M059J (cell line): Measurements from ENCODE around the gene ENTPD7. TPM values are rescaled to one million over a fixed set of nuclear protein-coding genes. Genes with fewer than 3 reads are reported as not detected.
"Not testable (repeated sequence)": the region's sequence is repeated elsewhere in the genome, so short reads cannot be mapped to it uniquely, and the experiment has no call there.

Source experiments
- DNase-seq: peaks from one replicate; pipeline ENCODE4 v3.0.0-alpha.2; 2012; ENCODE audit warnings: low read depth
- total RNA-seq: library from RNA; depleted of rRNA; stranded (reverse); fragments of >200 nt; shearing (Covaris generic); gene quantifications from 2 replicates; pipeline ENCODE4 v1.2.3, GENCODE V29; 2014; rRNA removed

ENTPD7 gene, protein sequence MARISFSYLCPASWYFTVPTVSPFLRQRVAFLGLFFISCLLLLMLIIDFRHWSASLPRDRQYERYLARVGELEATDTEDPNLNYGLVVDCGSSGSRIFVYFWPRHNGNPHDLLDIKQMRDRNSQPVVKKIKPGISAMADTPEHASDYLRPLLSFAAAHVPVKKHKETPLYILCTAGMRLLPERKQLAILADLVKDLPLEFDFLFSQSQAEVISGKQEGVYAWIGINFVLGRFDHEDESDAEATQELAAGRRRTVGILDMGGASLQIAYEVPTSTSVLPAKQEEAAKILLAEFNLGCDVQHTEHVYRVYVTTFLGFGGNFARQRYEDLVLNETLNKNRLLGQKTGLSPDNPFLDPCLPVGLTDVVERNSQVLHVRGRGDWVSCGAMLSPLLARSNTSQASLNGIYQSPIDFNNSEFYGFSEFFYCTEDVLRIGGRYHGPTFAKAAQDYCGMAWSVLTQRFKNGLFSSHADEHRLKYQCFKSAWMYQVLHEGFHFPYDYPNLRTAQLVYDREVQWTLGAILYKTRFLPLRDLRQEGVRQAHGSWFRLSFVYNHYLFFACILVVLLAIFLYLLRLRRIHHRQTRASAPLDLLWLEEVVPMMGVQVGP
- total RNA-seq = 10.0 and 17.4 TPM in 2 replicates

DNA sequence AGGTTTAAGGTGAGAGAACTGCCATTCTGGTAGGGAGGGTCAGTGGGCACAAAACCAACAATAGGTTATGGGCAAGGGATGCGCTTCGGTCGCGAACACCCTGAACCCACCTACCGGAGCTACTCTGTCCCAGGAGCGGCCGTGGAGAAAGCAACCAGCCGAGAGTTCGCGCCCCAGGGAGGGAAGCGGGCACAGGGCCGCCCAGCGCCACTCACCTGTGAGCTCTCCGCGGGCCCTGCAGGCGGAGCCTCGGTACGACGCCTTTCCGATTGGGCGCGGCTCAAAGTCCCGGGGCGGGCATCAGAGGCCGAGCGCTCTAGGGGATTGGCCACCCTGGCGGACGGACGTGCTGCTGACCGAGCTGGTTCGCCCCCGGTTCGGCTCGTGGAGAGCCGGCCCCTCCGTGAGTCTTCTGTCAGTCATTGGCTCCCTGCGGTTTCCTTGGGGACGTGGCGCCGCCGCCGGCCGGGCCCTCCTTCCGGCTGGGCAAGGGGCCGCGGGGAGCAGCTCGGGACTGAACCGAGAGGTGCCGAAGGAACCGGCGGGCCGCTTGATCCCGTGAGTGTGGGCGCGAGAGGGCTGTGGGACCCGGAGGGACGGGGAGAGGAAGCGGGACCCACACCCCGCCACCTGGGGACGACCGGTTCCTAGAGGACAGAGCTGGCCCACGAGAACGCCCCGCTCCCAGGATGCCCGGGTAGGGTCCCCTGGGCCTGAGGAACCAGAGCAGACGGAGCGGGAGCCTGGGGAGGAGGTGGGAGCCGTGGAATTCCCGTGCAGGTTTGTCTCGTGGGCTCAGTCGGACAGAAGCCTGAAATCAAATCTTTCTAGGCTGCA is at the start of gene ENTPD7:
ENTPD7 (plus strand) TSS at position 479 of the 837 bp plus-strand sequence. CDS start 448 bp downstream, outside the sequence.
- DNase-seq = peak; percentile 97

DNA sequence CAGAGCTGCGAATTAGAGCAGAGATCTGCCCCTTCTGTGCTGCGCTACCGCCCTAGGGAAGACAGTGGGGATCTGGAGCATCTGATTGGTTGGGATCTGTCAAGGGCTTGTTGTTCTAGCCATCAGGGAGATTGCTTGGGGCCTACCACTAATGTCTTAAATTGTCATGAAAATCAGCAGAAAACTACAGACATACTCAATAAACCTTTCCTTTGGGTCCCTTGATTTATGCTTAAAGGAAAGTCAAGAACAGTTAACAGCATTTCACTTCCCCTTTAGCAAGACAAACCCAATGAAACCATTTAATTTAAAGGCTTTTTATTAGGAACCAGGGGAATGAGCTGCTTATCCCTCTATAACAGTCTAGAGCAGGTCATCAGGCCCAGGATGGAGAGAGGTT is 49.1 kb upstream of the ENTPD7 start:
- no peak for DNase-seq

DNA sequence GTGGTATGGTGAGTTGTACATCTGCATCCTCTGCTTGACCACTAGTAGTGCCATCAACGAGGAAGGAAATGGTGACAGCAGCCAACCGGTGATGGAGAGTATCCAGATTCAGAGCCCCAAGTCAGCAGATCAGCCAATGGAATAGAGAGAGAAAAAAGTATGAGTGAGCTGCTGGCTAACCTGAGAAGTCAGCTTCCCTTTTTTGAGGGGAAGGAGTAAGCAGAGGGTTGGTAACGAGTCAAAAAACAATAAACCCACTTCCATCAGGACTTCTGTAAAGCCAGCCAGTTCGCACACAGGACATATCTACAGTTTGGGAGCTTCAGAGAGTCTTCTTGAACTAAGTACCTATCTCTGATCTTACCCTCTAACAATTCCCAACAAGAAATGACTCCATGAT is 48.0 kb upstream of the ENTPD7 start:
- DNase-seq = no peak

DNA sequence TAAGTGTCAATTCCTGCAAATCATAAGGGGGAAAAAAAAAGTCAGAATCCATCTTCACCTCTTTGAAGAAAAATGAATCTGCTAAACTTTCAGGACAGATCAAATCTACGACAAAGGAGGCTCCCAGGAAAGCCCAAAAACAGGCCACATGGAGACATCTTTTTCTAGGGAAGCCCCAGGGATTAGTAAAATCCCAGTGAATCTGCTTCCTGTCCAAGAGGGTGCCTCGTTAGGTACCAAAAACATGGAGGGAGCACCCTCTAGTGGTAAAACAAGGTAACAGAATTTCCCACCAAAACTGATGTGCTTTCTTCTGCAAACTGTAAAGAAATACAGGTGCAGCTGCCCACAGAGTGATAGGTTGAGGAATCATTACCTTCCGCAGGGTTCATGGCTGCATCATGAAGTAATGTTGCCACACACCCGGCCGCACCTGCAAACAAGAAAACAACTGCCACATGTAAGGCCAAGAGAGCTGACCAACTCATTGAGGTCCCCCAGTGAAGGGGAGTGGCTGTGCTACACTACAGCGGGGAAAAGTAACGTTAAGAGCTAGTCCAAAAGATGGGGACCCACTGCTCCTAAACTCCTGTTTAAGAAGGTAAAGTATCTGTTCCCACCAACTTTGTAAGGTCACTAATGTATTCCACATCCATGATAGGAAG is 47.0 kb upstream of the ENTPD7 start:
- DNase-seq = peak; percentile 65

DNA sequence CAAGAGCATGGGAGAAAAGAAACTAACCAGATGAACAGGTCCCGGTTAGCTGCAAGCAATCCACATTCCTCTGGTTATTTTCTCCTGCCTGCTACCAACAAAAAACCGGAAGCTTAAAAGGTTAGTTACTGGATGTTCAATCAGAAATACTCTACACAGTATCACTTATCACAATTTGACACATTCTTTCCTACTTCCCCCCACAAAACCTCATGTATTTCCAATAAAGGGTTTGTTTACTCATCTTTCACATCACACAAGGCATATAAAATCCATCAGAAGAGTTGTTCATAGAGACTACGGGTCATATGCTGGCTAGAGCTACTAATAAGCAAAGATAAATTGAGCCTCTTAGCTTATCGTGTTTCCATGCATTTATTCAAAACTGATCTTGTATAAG is 43.9 kb upstream of the ENTPD7 start:
- no peak for DNase-seq

DNA sequence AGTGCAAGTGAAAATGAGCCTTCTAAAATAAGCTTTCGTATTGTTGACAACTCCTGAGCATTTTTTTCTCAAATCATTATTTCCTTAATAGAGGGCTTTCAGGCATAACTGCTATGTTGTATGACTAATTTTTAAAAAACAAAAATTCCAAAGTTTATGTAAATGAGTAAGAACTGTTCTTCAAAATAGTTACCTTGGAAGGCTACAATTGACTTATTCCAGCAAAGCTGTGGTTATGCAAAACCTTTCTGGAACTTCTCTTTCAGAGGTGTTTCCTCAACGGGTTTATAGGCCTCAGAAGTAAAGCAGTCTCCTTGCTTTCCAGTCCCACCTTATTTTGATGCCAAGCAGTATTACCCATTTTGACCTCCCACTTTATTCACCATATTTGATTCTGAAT is 41.6 kb upstream of the ENTPD7 start:
- DNase-seq = no peak

DNA sequence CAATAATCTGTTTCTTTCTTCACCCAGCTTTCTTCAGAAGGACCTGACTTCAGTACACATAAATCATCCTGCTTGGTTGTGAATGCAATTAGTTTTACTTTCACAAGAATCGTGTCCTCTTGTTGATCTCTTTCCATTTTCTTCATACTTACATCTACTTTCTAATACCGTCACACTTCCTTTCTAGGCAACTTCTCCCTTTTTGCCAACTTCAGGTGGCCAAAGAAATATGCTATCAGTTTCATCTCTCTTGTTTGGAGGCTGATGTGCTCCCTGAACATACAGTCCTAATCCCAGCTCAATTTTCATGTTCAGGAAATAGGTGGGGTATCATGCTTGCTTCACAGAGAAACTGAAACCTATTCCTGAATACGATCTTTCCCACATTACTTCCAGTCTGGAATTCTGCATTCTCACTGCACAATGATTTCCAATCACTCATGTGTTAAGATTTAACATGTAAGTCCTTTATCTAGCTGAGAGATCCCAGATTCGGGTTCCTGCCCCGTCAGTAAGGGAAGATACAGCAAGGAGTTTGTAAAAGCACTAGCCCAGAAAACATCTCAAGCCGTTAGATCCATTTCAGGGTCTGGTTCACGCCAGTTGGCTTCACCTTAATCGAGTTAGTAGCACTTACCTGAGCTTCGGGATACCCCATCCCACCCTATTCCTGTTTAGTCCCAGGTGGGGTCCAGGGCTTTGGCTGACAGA is 40.1 kb upstream of the ENTPD7 start:
- DNase-seq = peak; percentile 50

DNA sequence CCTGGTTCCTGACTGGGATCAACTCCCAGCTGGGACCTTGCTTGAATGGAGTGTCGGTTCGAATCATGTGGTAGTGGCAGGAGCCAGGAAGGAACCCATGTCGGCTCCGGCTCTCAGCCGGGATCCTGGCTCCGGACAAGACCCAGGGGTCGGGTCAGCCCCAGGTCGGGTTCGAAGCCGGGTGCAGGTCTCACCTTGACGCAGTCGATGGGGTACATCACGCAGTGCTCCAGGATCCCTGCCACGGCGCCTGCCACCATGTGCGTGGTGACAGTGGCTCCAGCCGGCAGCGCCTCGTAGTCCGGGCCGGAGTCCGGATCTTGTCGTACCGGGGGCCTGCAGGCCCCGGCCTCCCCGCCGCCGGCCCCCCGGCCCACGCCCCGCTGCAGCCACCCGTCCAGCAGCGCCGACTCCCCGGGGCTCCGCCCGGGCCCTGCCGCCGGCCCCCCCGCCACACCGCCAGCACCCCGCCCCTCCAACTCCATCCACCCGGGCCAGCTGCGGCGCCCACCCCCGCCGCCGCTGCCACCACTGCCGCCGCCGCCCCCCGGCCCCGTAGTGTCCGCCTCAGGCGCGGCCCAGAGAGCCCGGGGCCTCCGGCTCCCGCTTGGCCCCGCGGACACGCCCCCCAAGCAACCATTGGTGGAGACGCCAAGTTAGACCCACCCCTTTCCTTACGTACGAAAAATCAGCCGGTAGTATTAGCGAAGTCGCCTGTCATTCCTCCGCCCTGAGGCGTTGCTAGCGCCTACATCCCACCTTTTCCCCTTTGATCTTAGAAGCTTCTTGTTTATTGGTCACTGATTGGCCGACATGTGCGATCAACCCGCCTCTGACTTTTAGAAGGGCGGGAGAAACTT is 39.2 kb upstream of the ENTPD7 start, which contains the start of gene SLC25A28:
SLC25A28 (minus strand) TSS at position 589 of the 860 bp plus-strand sequence; CDS start at position 485, 104 bp downstream.
- DNase-seq = no peak

DNA sequence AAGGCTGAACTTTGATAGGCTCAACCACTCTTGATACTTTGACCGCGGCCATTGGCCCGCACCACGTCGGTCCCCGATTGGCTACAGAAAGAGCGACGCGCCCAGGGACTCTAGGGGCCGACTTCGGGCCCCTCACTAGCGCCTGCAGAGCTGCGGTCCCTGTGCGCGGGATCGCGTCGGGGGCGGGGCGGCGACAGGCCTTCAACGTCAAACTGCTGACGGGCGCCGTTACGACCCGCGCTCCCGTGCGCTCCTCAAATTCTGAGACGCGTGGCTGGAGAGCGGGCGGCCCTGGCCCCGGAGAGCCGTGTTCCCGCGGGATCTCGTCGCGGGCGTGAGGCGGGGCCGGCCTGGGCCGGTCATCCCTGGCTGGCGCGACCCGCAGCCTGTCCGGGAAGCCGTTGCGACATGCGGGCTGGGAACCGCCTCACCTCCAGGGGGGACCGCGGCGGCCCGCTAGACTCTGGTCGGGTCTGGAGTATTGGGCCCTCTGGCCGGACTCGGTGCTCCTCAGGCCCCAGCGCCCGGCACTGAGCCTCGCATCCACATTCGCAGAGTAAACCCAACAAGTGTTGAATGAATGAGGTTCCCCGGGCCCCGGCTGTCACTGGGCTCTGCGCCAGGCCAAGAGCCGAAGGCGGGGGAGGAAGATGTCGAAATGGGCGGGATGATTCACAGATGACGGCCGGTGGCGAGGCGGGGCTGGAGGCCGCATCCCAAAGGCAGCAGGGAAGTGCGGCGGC is 38.4 kb upstream of the ENTPD7 start:
- DNase-seq = peak; percentile 100

DNA sequence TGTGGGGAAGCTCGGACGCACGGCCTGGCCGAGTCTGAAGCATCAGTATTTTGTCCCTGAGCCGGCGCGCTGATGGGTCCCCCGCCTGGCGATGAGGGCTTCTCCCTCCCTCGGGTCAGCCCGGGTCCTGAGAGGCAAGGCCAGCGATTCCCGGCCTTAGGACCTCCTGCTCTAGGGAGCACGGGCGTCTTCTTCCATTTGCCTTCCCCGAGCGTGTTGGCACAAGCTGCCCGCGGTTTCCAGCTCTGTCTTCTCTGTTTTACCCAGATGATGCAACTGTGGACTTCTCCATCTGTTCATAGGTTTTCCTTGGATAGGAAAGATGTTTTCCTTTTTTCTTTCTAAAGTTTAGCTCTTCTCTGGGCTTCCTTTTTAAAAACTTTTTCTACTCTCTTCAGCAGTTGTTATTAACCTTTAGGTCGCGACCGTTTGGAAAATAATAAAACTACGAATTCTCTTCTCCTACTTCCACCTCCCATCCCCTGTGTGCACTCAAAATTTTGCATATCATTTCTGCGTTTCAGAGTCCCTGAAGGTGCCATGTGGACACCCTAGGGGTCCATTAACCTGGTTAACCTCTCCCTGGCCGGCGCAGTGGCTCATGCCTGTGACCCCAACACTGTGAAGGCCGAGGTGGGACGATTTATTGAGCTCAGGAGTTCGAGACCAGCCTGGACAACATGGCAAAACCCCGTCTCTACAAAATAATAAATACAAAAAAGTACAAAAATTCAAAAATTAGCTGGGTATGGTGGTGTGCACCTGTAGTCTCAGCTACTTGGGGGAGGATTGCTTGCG is 37.7 kb upstream of the ENTPD7 start:
- no peak for DNase-seq

DNA sequence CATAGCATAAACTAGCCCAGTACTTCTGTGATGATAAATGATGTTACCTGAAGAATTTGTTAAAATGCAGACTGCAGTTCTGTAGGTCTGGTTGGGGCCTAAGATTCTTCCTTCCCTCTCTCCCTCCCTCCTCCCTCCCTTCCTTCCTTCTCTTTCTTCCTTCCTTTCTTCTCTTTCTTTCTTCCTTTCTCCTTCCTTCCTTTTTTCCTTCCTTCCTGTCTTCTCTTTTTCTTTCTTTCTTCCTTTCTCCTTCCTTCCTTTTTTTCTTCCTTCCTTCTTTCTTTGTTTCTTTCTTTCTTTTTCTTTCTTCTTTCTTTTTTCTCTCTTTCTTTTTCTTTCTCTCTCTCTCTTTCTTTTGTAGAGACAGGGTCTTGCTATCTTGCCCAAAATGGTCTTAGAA is 35.4 kb upstream of the ENTPD7 start:
- no peak for DNase-seq

DNA sequence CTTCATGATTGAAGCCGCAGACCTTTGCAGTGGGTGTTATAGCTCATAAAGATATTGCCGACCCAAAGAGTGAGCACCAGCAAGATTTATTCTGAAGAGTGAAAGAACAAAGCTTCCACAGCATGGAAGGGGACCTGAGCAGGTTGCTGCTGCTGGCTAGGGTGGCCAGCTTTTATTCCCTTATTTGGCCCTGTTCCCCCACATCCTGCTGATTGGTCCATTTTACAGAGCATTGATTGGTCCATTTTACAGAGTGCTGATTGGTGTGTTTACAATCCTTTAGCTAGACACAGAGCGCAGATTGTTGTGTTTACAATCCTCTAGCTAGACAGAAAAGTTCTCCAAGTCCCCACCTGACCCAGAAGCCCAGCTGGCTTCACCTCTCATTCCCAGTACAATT is 34.2 kb upstream of the ENTPD7 start:
- DNase-seq = not testable (repeated sequence)

DNA sequence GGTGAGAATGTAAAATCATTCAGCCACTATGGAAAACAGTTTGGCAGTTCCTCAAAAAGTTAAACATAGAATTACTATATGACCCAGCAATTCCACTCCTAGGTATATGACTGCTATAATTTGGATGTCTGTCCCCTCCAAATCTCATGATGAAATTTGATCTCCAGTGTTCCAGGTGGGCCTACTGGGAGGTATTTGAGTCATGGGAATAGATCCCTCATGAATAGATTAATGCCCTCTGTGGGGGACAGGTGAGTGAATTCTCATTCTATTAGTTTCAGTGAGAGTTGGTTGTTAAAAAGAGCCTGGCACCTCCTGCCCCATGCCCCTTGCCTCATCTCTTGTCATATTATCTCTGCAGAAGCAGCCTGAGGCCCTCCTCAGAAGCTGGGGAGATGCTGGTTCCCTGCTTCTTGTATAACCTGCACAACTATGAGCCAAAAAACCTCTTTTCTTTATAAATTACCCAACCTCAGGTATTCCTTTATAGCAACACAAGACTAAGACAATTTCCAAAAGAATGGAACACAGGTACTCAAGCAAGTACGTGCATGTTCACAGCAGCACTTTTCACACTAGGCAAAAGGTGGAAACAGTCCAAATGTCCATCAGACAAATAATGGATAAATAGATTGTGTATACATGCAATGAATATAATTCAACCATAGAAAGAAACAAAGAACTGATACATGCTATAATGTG is 30.2 kb upstream of the ENTPD7 start:
- no peak for DNase-seq

DNA sequence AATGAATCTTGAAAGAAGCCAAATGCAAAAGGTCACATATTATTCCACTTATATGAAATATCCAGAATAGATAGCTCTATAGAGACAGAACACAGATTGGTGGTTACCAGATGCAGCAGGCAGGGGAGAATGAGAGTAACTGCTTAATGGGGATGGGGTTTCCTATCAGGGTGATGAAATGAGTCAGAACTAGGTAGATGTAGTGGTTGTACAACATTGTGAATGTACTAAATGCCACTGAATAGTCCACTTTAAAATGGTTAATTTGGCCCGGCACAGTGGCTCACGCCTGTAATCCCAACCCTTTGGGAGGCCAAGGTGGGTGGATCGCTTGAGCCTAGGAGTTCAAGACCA is 29.7 kb upstream of the ENTPD7 start:
- DNase-seq = no peak

DNA sequence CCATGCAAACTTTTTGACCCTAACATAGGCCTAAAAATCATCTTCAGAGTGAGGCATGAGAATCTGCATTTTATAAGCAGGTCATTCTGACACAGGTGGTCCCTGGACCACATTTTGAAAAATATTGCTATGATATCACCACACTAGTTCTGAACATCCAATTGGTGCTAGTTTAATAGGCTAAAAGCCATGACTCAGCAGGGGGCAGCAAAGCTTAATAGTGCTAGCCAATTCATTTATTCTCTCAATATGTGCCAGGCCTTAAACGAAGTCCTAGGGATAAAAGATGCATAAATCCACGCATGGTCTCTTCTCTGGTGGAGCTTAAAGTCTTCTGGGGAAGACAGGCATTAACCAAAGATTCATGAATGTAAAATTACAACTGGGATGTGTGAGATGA is 28.9 kb upstream of the ENTPD7 start:
- DNase-seq = peak; percentile 65

DNA sequence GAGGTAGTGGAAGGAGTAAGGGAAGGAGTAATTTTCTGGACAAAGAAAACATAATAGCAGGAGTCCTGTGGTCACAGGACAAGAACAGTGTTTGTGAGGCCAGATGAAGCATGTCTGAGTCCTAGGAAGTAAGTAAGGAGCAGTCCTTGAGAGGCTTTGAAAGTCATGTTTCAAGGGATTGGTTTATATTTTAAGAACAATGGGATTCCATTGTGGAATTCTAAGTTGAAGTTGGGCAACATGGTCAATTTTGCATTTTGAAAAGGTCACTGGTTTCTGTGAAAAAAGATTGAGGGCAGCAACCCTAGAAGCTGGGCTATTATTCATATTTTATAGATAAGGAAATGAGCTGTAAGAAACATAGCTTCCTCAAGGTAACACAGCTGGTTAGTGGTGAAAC is 28.3 kb upstream of the ENTPD7 start:
- no peak for DNase-seq

DNA sequence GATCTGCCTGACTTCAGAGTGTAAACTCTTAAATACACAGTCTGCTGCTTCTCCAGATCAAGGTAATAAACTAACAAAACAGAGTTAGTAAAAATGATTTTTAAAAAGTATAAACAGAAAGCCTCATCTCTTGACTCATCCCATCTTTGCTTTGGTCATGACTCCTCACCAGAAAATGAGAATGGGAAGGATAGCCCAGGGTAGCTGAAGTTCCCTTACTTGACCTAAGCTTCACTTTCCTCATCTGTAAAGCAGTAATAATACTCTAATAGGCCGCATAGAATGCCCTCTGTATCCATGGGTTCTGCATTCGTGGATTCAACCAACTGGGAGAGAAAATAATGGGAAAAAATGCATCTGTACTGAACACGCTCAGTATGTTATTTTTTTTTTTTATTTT is 27.8 kb upstream of the ENTPD7 start:
- no peak for DNase-seq

DNA sequence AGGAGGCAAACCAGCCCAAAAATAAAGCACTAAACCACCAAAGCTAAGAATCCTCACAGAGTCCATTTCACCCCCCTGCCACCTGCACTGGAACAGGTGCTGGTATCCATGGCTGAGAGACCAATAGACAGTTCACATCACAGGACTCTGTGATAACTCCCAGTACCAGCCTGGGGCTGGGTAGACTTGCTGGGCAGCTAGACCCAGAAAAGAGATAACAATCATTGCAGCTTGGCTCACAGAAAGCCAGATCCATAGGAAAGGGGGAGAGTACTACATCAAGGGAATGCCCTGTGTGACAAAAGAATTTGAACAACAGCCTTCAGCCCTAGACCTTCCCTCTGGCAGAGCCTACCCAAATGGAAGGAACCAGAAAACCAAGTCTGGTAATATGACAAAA is 25.5 kb upstream of the ENTPD7 start:
- no peak for DNase-seq
